Liver (tissue), 9 donors: ENCODE data around the gene HTR6. TPM values are rescaled to one million over a fixed set of nuclear protein-coding genes. Genes with fewer than 3 reads are reported as not detected.
A peak's percentile ranks its signal among the peaks of the same experiment; 100 is the strongest.

Experiments used
- DNase-seq: peaks from one replicate; pipeline ENCODE4 v3.0.0-alpha.2; 2017; ENCODE audit warnings: low spot score
- H3K27ac ChIP-seq, 2 donors: one replicate each; pipeline ENCODE4 v1.7.0; 2013; ENCODE audit warnings: inconsistent platforms in 2 of 2, low read length in 2 of 2, control low read depth in 1 of 2, low read depth in 1 of 2, mild to moderate bottlenecking in 1 of 2
- H3K27me3 ChIP-seq, 4 donors: one replicate each; pipeline versions ENCODE4 v1.6.1 to v1.7.0; 2013; ENCODE audit warnings: low read length in 3 of 4, inconsistent platforms in 1 of 4, mild to moderate bottlenecking in 1 of 4, moderate library complexity in 1 of 4; ENCODE audit not compliant: control insufficient read depth in 4 of 4, insufficient read depth in 4 of 4
- H3K36me3 ChIP-seq, 4 donors: one replicate each; pipeline versions ENCODE4 v1.6.1 to v1.7.0; 2013; ENCODE audit warnings: low read length in 3 of 4, mild to moderate bottlenecking in 3 of 4, low read depth in 1 of 4, moderate library complexity in 1 of 4; ENCODE audit not compliant: control insufficient read depth in 4 of 4, insufficient read depth in 3 of 4
- H3K4me1 ChIP-seq, 4 donors: one replicate each; pipeline versions ENCODE4 v1.6.1 to v1.7.0; 2013; ENCODE audit warnings: low read length in 3 of 4, mild to moderate bottlenecking in 3 of 4, moderate library complexity in 1 of 4; ENCODE audit not compliant: control insufficient read depth in 4 of 4, insufficient read depth in 4 of 4
- H3K4me3 ChIP-seq, 3 donors: one replicate each; pipeline versions ENCODE4 v1.6.1 to v1.7.0; 2013; ENCODE audit warnings: low read length in 3 of 3, control low read depth in 1 of 3, low read depth in 1 of 3, mild to moderate bottlenecking in 1 of 3
- H3K9ac ChIP-seq, 2 donors: one replicate each; pipeline ENCODE4 v1.7.0; 2013; ENCODE audit warnings: low read length in 2 of 2, mild to moderate bottlenecking in 2 of 2, moderate library complexity in 2 of 2, control low read depth in 1 of 2, low read depth in 1 of 2
- H3K9me3 ChIP-seq, 4 donors: one replicate each; pipeline versions ENCODE4 v1.6.1 to v1.7.0; 2013; ENCODE audit warnings: low read length in 3 of 4; ENCODE audit not compliant: control insufficient read depth in 4 of 4
- CTCF ChIP-seq: fragments of 150-350 bp; IDR thresholded peaks from 2 replicates; pipeline ENCODE4 v1.5.1; 2017; ENCODE audit warnings: improper control_type of control experiment, low read depth, low read length; ENCODE audit not compliant: missing input control
- EGR1 ChIP-seq, 2 donors: IDR thresholded peaks; 2 replicates each; pipeline ENCODE4 v1.6.1; 2016 to 2018; ENCODE audit warnings: antibody characterized with exemption in 2 of 2, low read depth in 2 of 2
- FOXA2 ChIP-seq: IDR thresholded peaks from 2 replicates; pipeline ENCODE4 v1.6.1; 2016; ENCODE audit warnings: antibody characterized with exemption
- GABPA ChIP-seq, 2 donors: IDR thresholded peaks in 1 of 2; conservative IDR thresholded peaks in 1 of 2; 2 replicates each; pipeline ENCODE4 v1.6.1; 2016; ENCODE audit warnings: antibody characterized with exemption in 2 of 2, mild to moderate bottlenecking in 1 of 2, moderate library complexity in 1 of 2
- HNF4A ChIP-seq, 2 donors: conservative IDR thresholded peaks; 2 replicates each; pipeline ENCODE4 v1.6.1; 2016; ENCODE audit warnings: antibody characterized with exemption in 2 of 2, mild to moderate bottlenecking in 2 of 2
- HNF4G ChIP-seq: IDR thresholded peaks from 2 replicates; pipeline ENCODE4 v1.6.1; 2016; ENCODE audit warnings: antibody characterized with exemption
- JUND ChIP-seq, 2 donors: IDR thresholded peaks; 2 replicates each; pipeline ENCODE4 v1.6.1; 2016; ENCODE audit warnings: antibody characterized with exemption in 2 of 2
- MAX ChIP-seq: IDR thresholded peaks from 2 replicates; pipeline ENCODE4 v1.6.1; 2016; ENCODE audit warnings: antibody characterized with exemption
- NR2F2 ChIP-seq: IDR thresholded peaks from 2 replicates; pipeline ENCODE4 v1.6.1; 2016; ENCODE audit warnings: antibody characterized with exemption
- REST ChIP-seq: IDR thresholded peaks from 2 replicates; pipeline ENCODE4 v1.6.1; 2016; ENCODE audit warnings: antibody characterized with exemption, mild to moderate bottlenecking
- RXRA ChIP-seq, 2 donors: IDR thresholded peaks; 2 replicates each; pipeline ENCODE4 v1.6.1; 2017 to 2018; ENCODE audit warnings: antibody characterized with exemption in 2 of 2, mild to moderate bottlenecking in 1 of 2
- SP1 ChIP-seq: IDR thresholded peaks from 2 replicates; pipeline ENCODE4 v1.6.1; 2018; ENCODE audit warnings: antibody characterized with exemption, mild to moderate bottlenecking
- TAF1 ChIP-seq: conservative IDR thresholded peaks from 2 replicates; pipeline ENCODE4 v1.6.1; 2016; ENCODE audit warnings: antibody characterized with exemption, mild to moderate bottlenecking
- YY1 ChIP-seq: IDR thresholded peaks from 2 replicates; pipeline ENCODE4 v1.6.1; 2016; ENCODE audit warnings: antibody characterized with exemption, mild to moderate bottlenecking
- ZBTB33 ChIP-seq: IDR thresholded peaks from 2 replicates; pipeline ENCODE4 v1.6.1; 2016; ENCODE audit warnings: antibody characterized with exemption
- WGBS: extraction: QIAGEN DNeasy Blood & Tissue Kit; methylation state at CpG from one replicate; pipeline ENCODE4 v1.1.7; 2013; 5-methylcytosine and 5-hydroxymethylcytosine counted together
- polyA plus RNA-seq, 2 donors: library from polyadenylated mRNA; stranded (reverse) in 1 of 2; unstranded in 1 of 2; fragments of 200-250 nt in 1 of 2; fragments of >200 nt in 1 of 2; fragmentation: Nextera tagmentation in 1 of 2; extraction: Ambion mirVana in 1 of 2; gene quantifications; one replicate each; pipeline versions ENCODE4 v1.2.1 to v1.2.3, GENCODE V29; 2013 to 2015
- total RNA-seq, 2 donors: library from RNA; depleted of rRNA; stranded (reverse); fragments of >200 nt; gene quantifications; one replicate each; pipeline ENCODE4 v1.2.3, GENCODE V29; 2014
- donor health status: healthy.
- donor health status: healthy.
- donor health status: healthy.
- donor health status: healthy.
- donor health status: healthy.

The HTR6 gene
- total and polyA plus RNA-seq, 4 donors, result not detected

- no peak overlapping the region for H3K4me3 ChIP-seq
- peaks cover 3 to 12% (median 7%) of the 10 kb centered on the region in 4 donors for H3K4me1 ChIP-seq
- no peak for DNase-seq
- no peaks in the 10 kb centered on the region for H3K9me3 ChIP-seq
- TF ChIP-seq REST, result no peak
- peak in 1 of 2 donors; percentile 11 for TF ChIP-seq HNF4A (conservative IDR thresholded peaks at IDR 0.05)
- H3K27me3 ChIP-seq, result peaks cover 0 to 8% (median 0%) of the 10 kb centered on the region in 4 donors
- H3K27ac ChIP-seq, result no peak overlapping the region
- H3K9ac ChIP-seq, result no peak overlapping the region
- WGBS, result 35% methylated on average over 3 of the region's 3 CpGs
- H3K36me3 ChIP-seq, result no peaks in the 10 kb centered on the region
Observed at GRCh38 chr1:19639999-19640362, 24.7 kb upstream of the HTR6 start.

- TF ChIP-seq HNF4A (conservative IDR thresholded peaks at IDR 0.05) (peak in 1 of 2 donors; percentile 40), JUND (IDR thresholded peaks at IDR 0.05) (no peak)
- 47% methylated on average over 14 of the region's 14 CpGs for WGBS
- peaks cover 0 to 8% (median 0%) of the 10 kb centered on the region in 4 donors for H3K27me3 ChIP-seq
- H3K9me3 ChIP-seq, result no peaks in the 10 kb centered on the region
- no peak for DNase-seq
- no peak overlapping the region for H3K27ac ChIP-seq
- no peak overlapping the region for H3K4me3 ChIP-seq
- H3K4me1 ChIP-seq, result peaks cover 3 to 12% (median 8%) of the 10 kb centered on the region in 4 donors
- no peaks in the 10 kb centered on the region for H3K36me3 ChIP-seq
- no peak overlapping the region for H3K9ac ChIP-seq
Observed at GRCh38 chr1:19640363-19641316, 24.0 kb upstream of the HTR6 start.

- WGBS, result 50% methylated on average over 7 of the region's 7 CpGs
- no peaks in the 10 kb centered on the region for H3K36me3 ChIP-seq
- peaks cover 3 to 12% (median 8%) of the 10 kb centered on the region in 4 donors for H3K4me1 ChIP-seq
- no peak overlapping the region for H3K4me3 ChIP-seq
- no peak for DNase-seq
- no peak overlapping the region for H3K9ac ChIP-seq
- no peaks in the 10 kb centered on the region for H3K9me3 ChIP-seq
- H3K27me3 ChIP-seq, result peaks cover 0 to 8% (median 0%) of the 10 kb centered on the region in 4 donors
- H3K27ac ChIP-seq, result no peak overlapping the region
- no peak for TF ChIP-seq CTCF
- TF ChIP-seq YY1, result no peak
- TF ChIP-seq ZBTB33, result no peak
- no peak for TF ChIP-seq SP1
- TF ChIP-seq EGR1 (IDR thresholded peaks at IDR 0.05; ENCODE audit: low read depth in 2 of 2), result no peak
- no peak for TF ChIP-seq NR2F2
- no peak for TF ChIP-seq FOXA2
- no peak for TF ChIP-seq REST
- no peak for TF ChIP-seq RXRA (IDR thresholded peaks at IDR 0.05)
- no peak for TF ChIP-seq MAX
- no peak for TF ChIP-seq GABPA (IDR thresholded peaks at IDR 0.05 in 1 of 2, conservative IDR thresholded peaks at IDR 0.05 in 1 of 2)
- TF ChIP-seq TAF1, result no peak
- no peak for TF ChIP-seq HNF4G
Observed at GRCh38 chr1:19643121-19643520, 21.6 kb upstream of the HTR6 start.
